Measurements from ENCODE around the gene STON2. TPM values are rescaled to one million over a fixed set of nuclear protein-coding genes. Genes with fewer than 3 reads are reported as not detected.
"Not testable (repeated sequence)": the region's sequence is repeated elsewhere in the genome, so short reads cannot be mapped to it uniquely, and the experiment has no call there.

The STON2 gene
- total RNA-seq, 1 experiment from 2014 or later = 28.2 TPM

DNA sequence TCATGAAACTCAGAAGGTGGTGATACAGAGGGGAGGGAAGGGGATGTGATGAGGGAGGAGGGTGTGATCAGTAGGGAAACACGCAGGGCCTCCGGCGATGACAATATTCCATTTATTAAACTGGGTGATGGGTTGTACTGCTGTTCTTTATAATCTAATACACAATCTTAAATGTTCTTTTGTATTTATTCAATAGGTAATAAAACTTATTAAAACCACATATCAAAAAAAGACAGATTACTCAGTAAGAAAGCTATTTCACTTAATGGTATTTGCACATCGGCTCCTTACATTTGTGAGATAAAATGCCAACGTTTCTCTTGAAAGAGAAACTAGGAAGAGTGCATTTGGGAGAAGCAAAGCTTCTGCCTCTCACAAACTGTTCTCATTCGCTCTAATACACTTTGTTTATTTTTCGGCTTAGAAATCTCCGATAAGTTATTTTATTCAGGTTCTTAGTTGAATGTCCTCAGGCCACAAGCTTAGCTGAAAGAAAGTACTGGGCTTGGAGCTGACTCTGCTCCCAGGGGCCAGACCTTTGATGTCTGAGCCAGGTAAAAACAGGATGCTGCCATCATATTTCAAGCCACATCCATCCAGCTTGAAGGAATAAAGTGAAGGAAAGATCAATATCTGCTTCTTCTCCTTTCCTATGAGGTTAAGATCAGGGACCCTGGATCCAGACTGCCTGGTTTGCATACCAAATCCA is 17.5 kb downstream of the STON2 start:
- BruUV-seq (replicated peaks) = no TSS peak
- Mint-ChIP-seq H3K4me1 (ENCODE audit: low read depth, unreplicated experiment) (no peaks in the 10 kb centered on the region), H3K9me3 (ENCODE audit: low read depth, unreplicated experiment) (no peaks in the 10 kb centered on the region), H3K27me3 (ENCODE audit: unreplicated experiment) (no peaks in the 10 kb centered on the region), H3K27ac (ENCODE audit: unreplicated experiment) (no peak overlapping the region), H3K36me3 (ENCODE audit: insufficient read depth, unreplicated experiment) (no peaks in the 10 kb centered on the region), H3K4me3 (ENCODE audit: low read depth, unreplicated experiment) (no peak overlapping the region)
- no peak for DNase-seq
- TF ChIP-seq, protein P1, sequence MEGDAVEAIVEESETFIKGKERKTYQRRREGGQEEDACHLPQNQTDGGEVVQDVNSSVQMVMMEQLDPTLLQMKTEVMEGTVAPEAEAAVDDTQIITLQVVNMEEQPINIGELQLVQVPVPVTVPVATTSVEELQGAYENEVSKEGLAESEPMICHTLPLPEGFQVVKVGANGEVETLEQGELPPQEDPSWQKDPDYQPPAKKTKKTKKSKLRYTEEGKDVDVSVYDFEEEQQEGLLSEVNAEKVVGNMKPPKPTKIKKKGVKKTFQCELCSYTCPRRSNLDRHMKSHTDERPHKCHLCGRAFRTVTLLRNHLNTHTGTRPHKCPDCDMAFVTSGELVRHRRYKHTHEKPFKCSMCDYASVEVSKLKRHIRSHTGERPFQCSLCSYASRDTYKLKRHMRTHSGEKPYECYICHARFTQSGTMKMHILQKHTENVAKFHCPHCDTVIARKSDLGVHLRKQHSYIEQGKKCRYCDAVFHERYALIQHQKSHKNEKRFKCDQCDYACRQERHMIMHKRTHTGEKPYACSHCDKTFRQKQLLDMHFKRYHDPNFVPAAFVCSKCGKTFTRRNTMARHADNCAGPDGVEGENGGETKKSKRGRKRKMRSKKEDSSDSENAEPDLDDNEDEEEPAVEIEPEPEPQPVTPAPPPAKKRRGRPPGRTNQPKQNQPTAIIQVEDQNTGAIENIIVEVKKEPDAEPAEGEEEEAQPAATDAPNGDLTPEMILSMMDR (IDR thresholded peaks at IDR 0.05; ENCODE audit: unreplicated experiment) = no peak
- intact Hi-C loops (cut with micrococcal nuclease; ENCODE audit: unreplicated experiment) = no loop called here
- CTCF ChIA-PET = no interaction called here

DNA sequence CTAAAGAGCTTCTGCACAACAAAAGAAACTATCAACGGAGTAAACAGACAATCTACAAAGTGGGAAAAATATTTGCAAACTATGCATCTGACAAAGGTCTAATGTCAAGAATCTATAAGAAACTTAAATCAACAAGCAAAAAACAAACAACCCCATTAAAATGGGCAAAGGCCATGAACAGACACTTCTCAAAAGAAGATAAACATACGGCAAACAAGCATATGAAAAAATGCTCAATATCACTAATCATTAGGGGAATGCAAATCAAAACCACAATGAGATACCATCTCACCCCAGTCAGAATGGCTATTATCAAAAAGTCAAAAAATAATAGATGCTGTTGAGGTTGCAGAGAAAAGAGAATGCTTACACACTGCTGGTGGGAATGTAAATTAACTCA is 20.1 kb downstream of the STON2 start:
- H3K4me3 Mint-ChIP-seq (ENCODE audit: low read depth, unreplicated experiment); intact Hi-C loops (cut with micrococcal nuclease; ENCODE audit: unreplicated experiment); DNase-seq; H3K4me1 Mint-ChIP-seq (ENCODE audit: low read depth, unreplicated experiment); CTCF ChIA-PET; BruUV-seq (replicated peaks); H3K9me3 Mint-ChIP-seq (ENCODE audit: low read depth, unreplicated experiment); H3K27me3 Mint-ChIP-seq (ENCODE audit: unreplicated experiment); H3K27ac Mint-ChIP-seq (ENCODE audit: unreplicated experiment); H3K36me3 Mint-ChIP-seq (ENCODE audit: insufficient read depth, unreplicated experiment): not testable (repeated sequence)

DNA sequence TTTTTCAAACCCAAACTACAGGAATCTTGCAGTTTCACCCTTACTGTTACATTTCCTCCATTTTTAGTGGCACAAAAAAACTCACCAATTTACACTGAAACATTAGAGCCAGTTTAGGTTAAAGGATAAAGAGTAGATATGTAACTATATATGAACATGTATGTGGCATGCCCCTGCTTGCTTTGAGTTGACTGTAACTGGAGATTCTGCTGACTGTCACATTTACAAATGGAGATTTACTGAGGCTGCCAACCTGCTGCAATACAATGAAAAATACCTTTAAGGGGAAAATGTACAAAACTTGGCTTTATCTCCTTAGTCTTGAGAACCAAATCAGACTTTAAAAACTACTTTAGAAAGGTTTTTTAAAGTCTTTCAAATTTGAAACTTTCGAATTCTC is 28.3 kb downstream of the STON2 start:
- BruUV-seq (replicated peaks) = no TSS peak
- TF ChIP-seq, protein P1 (IDR thresholded peaks at IDR 0.05; ENCODE audit: unreplicated experiment) = no peak
- H3K4me3 Mint-ChIP-seq (ENCODE audit: low read depth, unreplicated experiment) = no peak overlapping the region
- no peaks in the 10 kb centered on the region for H3K9me3 Mint-ChIP-seq (ENCODE audit: low read depth, unreplicated experiment)
- intact Hi-C loops (cut with micrococcal nuclease; ENCODE audit: unreplicated experiment) = no loop called here
- H3K36me3 Mint-ChIP-seq (ENCODE audit: insufficient read depth, unreplicated experiment) = no peaks in the 10 kb centered on the region
- no peaks in the 10 kb centered on the region for H3K27me3 Mint-ChIP-seq (ENCODE audit: unreplicated experiment)
- no peak for DNase-seq
- CTCF ChIA-PET = no interaction called here
- H3K4me1 Mint-ChIP-seq (ENCODE audit: low read depth, unreplicated experiment) = no peaks in the 10 kb centered on the region
- H3K27ac Mint-ChIP-seq (ENCODE audit: unreplicated experiment) = no peak overlapping the region

DNA sequence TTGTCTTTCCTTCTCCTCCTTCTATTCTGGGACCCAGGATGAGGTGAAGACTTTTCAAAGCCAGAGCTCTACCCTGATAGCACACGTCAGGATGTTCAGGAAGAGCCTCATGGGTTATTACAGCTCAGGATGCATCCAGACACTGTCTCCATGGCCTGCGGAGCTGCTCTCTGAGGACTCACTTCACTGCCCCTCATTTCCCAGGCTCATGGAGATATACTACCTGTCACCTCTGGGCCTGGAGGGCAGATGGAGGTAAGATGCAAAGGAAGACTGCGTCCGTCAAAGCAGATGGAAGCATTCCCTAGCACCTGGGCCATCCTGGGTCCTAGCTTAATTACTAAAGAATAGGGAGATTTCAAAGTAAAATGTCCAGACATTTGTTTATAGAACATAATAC is 32.6 kb downstream of the STON2 start:
- CTCF ChIA-PET = no interaction called here

DNA sequence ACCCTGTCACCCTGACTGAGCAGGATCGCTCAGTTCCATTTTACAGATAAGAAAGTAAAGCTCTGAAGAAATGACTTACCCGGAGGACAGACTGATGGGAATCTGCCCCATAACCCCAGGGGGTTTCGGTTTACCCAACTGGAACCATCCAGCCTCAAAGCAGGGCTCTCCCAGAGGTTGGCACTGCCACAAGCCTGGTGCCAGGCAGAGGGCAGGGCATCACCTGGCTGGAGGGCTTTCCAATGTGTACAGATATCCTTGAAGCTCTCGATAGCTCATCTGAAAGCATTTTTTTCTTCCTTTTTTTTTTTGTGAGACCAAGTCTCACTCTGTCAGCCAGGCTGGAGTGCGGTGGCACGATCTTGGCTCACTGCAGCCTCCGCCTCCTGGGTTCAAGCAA is 33.2 kb downstream of the STON2 start:
- no peaks in the 10 kb centered on the region for H3K27me3 Mint-ChIP-seq (ENCODE audit: unreplicated experiment)
- no peak overlapping the region for H3K4me3 Mint-ChIP-seq (ENCODE audit: low read depth, unreplicated experiment)
- BruUV-seq (replicated peaks) = no TSS peak
- no peak overlapping the region for H3K27ac Mint-ChIP-seq (ENCODE audit: unreplicated experiment)
- no peaks in the 10 kb centered on the region for H3K36me3 Mint-ChIP-seq (ENCODE audit: insufficient read depth, unreplicated experiment)
- DNase-seq = no peak
- TF ChIP-seq, protein P1 (IDR thresholded peaks at IDR 0.05; ENCODE audit: unreplicated experiment) = no peak
- H3K9me3 Mint-ChIP-seq (ENCODE audit: low read depth, unreplicated experiment) = no peaks in the 10 kb centered on the region
- CTCF ChIA-PET = no interaction called here
- intact Hi-C loops (cut with micrococcal nuclease; ENCODE audit: unreplicated experiment) = no loop called here
- no peaks in the 10 kb centered on the region for H3K4me1 Mint-ChIP-seq (ENCODE audit: low read depth, unreplicated experiment)

More for the DNA sequence above, 32.6 kb downstream of the STON2 start:
- Mint-ChIP-seq H3K27me3 (ENCODE audit: unreplicated experiment) (no peaks in the 10 kb centered on the region), H3K36me3 (ENCODE audit: insufficient read depth, unreplicated experiment) (no peaks in the 10 kb centered on the region), H3K9me3 (ENCODE audit: low read depth, unreplicated experiment) (no peaks in the 10 kb centered on the region), H3K27ac (ENCODE audit: unreplicated experiment) (no peak overlapping the region), H3K4me3 (ENCODE audit: low read depth, unreplicated experiment) (no peak overlapping the region), H3K4me1 (ENCODE audit: low read depth, unreplicated experiment) (no peaks in the 10 kb centered on the region)
- BruUV-seq (replicated peaks) = no TSS peak
- TF ChIP-seq, protein P1 (IDR thresholded peaks at IDR 0.05; ENCODE audit: unreplicated experiment) = no peak
- intact Hi-C loops (cut with micrococcal nuclease; ENCODE audit: unreplicated experiment) = no loop called here
- no peak for DNase-seq

All from Calu3 (cell line).